A172 (cell line): ENCODE results near the gene GTF2E1. TPM values are rescaled to one million over a fixed set of nuclear protein-coding genes. Genes with fewer than 3 reads are reported as not detected.
"Not testable (repeated sequence)": the region's sequence is repeated elsewhere in the genome, so short reads cannot be mapped to it uniquely, and the experiment has no call there.

Source experiments
- DNase-seq: peaks from one replicate; pipeline ENCODE4 v3.0.0-alpha.2; 2015; ENCODE audit warnings: low spot score
- total RNA-seq: library from RNA; depleted of rRNA; stranded (reverse); fragments of >200 nt; shearing (Covaris generic); gene quantifications from 2 replicates; pipeline ENCODE4 v1.2.3, GENCODE V29; 2014

Gene GTF2E1
- total RNA-seq, 1 experiment from 2014 or later, result 20.6 TPM

GRCh38 chr3:120753810-120754209 is 11.3 kb downstream of the GTF2E1 start:
- no peak for DNase-seq

GRCh38 chr3:120756061-120756460 is 13.5 kb downstream of the GTF2E1 start:
- no peak for DNase-seq

- not testable (repeated sequence) for DNase-seq
Measured at GRCh38 chr3:120758551-120758950, 16.0 kb downstream of the GTF2E1 start.

GRCh38 chr3:120762615-120763014 is 20.1 kb downstream of the GTF2E1 start:
- no peak for DNase-seq

DNA sequence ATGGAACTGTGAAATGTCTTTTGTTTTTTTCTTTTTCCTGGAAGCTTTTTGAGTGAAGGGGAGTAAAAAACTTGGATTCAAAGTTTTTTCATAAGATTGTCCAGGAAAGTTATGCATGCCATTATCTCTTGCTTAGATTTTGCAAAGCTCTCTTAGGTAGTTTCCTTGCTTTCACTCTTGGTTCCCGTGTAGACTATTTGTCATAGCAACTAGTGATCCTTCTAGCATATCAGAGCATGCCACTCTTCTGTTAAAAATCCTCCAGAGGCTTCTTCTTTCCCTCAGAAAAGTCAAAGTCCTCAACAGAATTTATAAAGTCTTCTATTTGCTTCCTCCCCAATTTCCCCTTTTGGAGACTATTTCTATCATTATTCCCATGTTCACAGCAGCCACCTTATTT is 21.1 kb downstream of the GTF2E1 start:
- no peak for DNase-seq

GRCh38 chr3:120764206-120764605 is 21.7 kb downstream of the GTF2E1 start:
- no peak for DNase-seq

- no peak for DNase-seq
Measured at GRCh38 chr3:120765830-120766493, 23.4 kb downstream of the GTF2E1 start.

DNA sequence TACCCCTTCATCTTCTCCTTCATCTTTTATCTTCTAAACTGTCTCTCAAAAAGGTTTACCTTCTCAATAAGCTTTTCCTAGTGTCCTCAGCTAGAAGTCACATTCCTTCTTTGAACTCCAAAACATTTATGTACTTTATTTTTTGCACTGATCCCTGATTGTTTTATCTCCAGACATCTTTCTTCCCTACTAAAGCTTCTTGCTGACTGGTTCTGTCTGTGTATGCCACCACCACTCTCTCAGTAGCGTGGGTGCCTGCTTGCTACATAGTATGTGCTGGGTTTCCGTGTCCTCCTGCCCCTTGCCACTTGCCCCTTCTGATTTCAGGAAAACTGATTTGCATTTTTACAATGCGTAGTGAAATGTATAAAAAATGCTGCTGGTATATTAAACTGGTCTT is 24.0 kb downstream of the GTF2E1 start:
- DNase-seq, result no peak

DNA sequence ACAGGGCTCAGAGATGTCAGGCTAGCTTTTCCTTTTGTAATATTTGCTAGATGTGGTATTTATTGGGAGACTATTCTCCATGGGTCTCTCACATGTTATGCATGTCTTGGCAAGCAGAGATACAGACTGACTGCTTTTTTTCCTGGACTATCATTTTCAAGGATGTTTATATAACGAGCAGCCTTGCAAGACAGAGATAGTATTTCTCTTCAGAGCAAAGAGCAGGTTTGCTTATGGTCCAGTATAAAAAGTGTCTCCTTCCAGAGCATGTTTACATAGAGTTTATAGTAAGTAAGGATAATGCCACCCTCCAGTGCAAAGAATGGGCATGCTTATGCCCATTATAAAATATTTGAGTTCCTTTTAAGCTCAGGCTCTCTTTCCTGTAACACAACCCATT is 24.6 kb downstream of the GTF2E1 start:
- no peak for DNase-seq

- no peak for DNase-seq
Measured at GRCh38 chr3:120769436-120769835, 26.9 kb downstream of the GTF2E1 start.

GRCh38 chr3:120770891-120771290 is 28.3 kb downstream of the GTF2E1 start:
- no peak for DNase-seq

GRCh38 chr3:120772081-120772480 is 29.5 kb downstream of the GTF2E1 start:
- no peak for DNase-seq

GRCh38 chr3:120773932-120774331 is 31.4 kb downstream of the GTF2E1 start:
- DNase-seq, result peak; percentile 80

GRCh38 chr3:120775411-120775810 is 32.9 kb downstream of the GTF2E1 start:
- DNase-seq, result no peak

GRCh38 chr3:120778776-120779175 is 36.2 kb downstream of the GTF2E1 start:
- no peak for DNase-seq

- peak; percentile 98 for DNase-seq
Measured at GRCh38 chr3:120780977-120781376, 38.4 kb downstream of the GTF2E1 start.

GRCh38 chr3:120785832-120786231 is 43.3 kb downstream of the GTF2E1 start:
- not testable (repeated sequence) for DNase-seq

GRCh38 chr3:120791010-120791409 is 48.5 kb downstream of the GTF2E1 start:
- DNase-seq, result no peak

DNA sequence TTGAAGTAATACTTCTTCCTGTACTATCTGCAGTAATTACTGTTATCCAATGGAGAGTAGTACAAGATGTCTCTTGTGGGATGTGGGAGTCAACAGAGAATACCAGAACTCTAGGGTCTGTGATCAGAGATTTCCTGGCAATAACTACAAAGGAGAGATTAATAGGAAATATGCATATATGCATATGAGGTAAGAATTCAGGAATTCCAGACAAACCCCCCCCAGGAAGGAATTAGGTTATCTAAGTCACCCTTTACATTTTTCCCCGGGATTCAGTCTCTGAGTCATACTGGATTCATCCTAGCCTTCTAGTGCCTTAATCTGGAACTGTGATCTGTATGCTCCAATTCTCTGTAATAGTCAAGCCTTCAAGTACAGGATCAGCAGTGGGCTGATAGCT is 49.4 kb downstream of the GTF2E1 start:
- peak; percentile 80 for DNase-seq

DNA sequence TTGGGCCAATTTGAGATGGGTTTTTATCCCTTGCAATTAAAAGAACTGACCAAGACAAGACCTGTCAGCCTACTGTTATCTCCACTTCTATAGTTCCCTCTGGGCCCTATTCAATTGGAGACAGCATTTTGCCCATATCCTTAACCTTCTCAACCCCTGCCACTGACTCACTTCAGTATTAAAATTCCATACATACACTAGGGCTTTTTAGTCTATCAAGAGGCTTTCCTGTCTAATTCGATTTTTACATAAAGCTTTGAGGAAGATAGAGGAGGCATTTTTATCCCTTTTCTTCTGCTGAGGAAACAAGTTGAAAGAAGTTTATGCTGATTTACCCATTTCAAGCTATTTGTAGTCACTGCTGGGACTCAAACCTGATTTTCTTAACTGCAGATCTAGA is 51.1 kb downstream of the GTF2E1 start:
- DNase-seq, result peak; percentile 38

GRCh38 chr3:120795017-120795648 is 52.6 kb downstream of the GTF2E1 start:
- peak; percentile 84 for DNase-seq

DNA sequence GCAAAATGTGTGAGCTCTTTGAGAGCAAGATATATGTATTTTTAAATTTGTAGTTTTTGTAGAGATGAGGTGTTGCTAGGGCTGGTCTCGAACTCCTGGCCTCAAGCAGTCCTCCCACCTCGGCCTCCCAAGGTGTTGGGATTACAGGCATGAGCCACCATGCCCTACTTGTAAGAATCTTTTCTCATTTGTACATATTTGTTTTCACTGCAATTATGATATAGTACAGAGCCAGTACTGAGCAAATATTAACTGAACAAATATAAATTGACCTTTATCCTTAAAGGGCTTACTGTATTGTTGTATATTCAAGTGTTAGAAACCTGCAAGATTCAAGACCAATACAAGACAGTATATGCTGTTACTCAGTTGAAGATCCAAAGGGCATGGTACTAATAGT is 53.4 kb downstream of the GTF2E1 start:
- DNase-seq, result no peak

DNA sequence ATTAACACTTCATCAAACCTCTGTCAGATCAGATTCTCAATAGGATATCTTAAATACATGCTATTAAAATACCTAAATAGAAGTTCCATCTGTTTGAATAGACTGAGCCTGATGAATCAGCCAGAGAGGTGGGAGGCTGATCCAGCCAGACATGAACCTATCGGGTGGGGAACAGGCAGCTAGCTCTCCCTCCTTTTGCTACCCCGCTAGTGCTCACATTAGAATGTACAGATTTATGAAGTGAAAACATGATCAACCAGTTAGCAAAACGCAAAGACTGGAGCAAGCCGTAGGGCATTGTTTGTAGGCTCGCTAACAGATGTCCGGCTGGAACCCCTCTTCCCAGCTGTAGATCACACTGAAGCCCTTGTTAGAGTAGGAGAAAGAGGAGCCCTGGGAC is 54.4 kb downstream of the GTF2E1 start:
- DNase-seq, result no peak

- DNase-seq, result no peak
Measured at GRCh38 chr3:120797857-120798256, 55.3 kb downstream of the GTF2E1 start.
